SIG-M5 treated with dmso at 0.1 percent for 504 hours (cell line): Measurements from ENCODE around the gene ULK1.
"Not testable (repeated sequence)": the region's sequence is repeated elsewhere in the genome, so short reads cannot be mapped to it uniquely, and the experiment has no call there.

Experiments
- DNase-seq: peaks from one replicate; lab custom pipeline; 2025; ENCODE audit not compliant: unreplicated experiment; lab: John Stamatoyannopoulos, UW

The ULK1 gene

GRCh38 chr12:131861261-131862083, 33.0 kb upstream of the ULK1 start:
- DNase-seq, result no peak

- DNase-seq, result no peak
Observed at GRCh38 chr12:131862084-131862441, 32.4 kb upstream of the ULK1 start.

- DNase-seq, result no peak
Observed at GRCh38 chr12:131862600-131862993, 31.8 kb upstream of the ULK1 start.

GRCh38 chr12:131862994-131863710, 31.3 kb upstream of the ULK1 start:
- peak; percentile 71 for DNase-seq

- no peak for DNase-seq
Observed at GRCh38 chr12:131863711-131864396, 30.6 kb upstream of the ULK1 start.

- DNase-seq, result no peak
Observed at GRCh38 chr12:131864469-131864868, 30.0 kb upstream of the ULK1 start.

- DNase-seq, result no peak
Observed at GRCh38 chr12:131865180-131865875, 29.1 kb upstream of the ULK1 start.

GRCh38 chr12:131867471-131867870, 27.0 kb upstream of the ULK1 start:
- DNase-seq, result peak; percentile 33

- DNase-seq, result no peak
Observed at GRCh38 chr12:131867891-131868675, 26.3 kb upstream of the ULK1 start.

- DNase-seq, result no peak
Observed at GRCh38 chr12:131869871-131870418, 24.5 kb upstream of the ULK1 start.

- no peak for DNase-seq
Observed at GRCh38 chr12:131871677-131872076, 22.7 kb upstream of the ULK1 start.

- DNase-seq, result peak; percentile 92
Observed at GRCh38 chr12:131872154-131873051, 22.0 kb upstream of the ULK1 start.

GRCh38 chr12:131873293-131873692, 21.1 kb upstream of the ULK1 start:
- no peak for DNase-seq

- peak; percentile 57 for DNase-seq
Observed at GRCh38 chr12:131874972-131875371, 19.4 kb upstream of the ULK1 start.

- DNase-seq, result not testable (repeated sequence)
Observed at GRCh38 chr12:131877216-131877615, 17.2 kb upstream of the ULK1 start.

GRCh38 chr12:131878436-131878835, 16.0 kb upstream of the ULK1 start:
- peak; percentile 75 for DNase-seq

- peak; percentile 33 for DNase-seq
Observed at GRCh38 chr12:131882804-131883520, 11.5 kb upstream of the ULK1 start.

- no peak for DNase-seq
Observed at GRCh38 chr12:131883521-131883900, 10.9 kb upstream of the ULK1 start.

GRCh38 chr12:131885076-131885475, 9.3 kb upstream of the ULK1 start:
- DNase-seq, result not testable (repeated sequence)
